HepG2 (cell line): ENCODE results near the gene MTFR1L. TPM values are rescaled to one million over a fixed set of nuclear protein-coding genes. Genes with fewer than 3 reads are reported as not detected.

Experiments
- DRAP1 ChIP-seq: IDR thresholded peaks from 2 replicates; pipeline ENCODE4 v1.6.1; 2016; ENCODE audit warnings: missing genetic modification reagents, missing compliant biosample characterization
- FUBP1 ChIP-seq: sonication (generic); formaldehyde crosslinking; IDR thresholded peaks from 2 replicates; pipeline ENCODE4 v1.5.1; 2020; ENCODE audit warnings: missing genetic modification reagents, mild to moderate bottlenecking, borderline replicate concordance
- GLI4 ChIP-seq: sonication (generic); formaldehyde crosslinking; IDR thresholded peaks from 2 replicates; pipeline ENCODE4 v1.5.1; 2020; ENCODE audit warnings: missing genetic modification reagents, mild to moderate bottlenecking, moderate library complexity, borderline replicate concordance
- JARID2 ChIP-seq: sonication (generic); formaldehyde crosslinking; IDR thresholded peaks from 2 replicates; pipeline ENCODE4 v1.8.1; 2023; ENCODE audit warnings: missing genetic modification reagents, inconsistent platforms; ENCODE audit not compliant: insufficient replicate concordance
- NFE2L1 ChIP-seq: sonication (generic); formaldehyde crosslinking; IDR thresholded peaks from 2 replicates; pipeline ENCODE4 v1.4.0; 2020; ENCODE audit warnings: missing genetic modification reagents, mild to moderate bottlenecking, borderline replicate concordance
- PAX8 ChIP-seq: sonication (generic); formaldehyde crosslinking; IDR thresholded peaks from 2 replicates; pipeline ENCODE4 v1.8.0; 2022; ENCODE audit warnings: mild to moderate bottlenecking, missing genetic modification reagents, borderline replicate concordance
- PLRG1 ChIP-seq: fragments of 450-650 bp; conservative IDR thresholded peaks from 2 replicates; pipeline ENCODE4 v1.6.1; 2016
- RFX1 ChIP-seq: fragments of 450-650 bp; IDR thresholded peaks from 2 replicates; pipeline ENCODE4 v1.6.1; 2017
- RXRA ChIP-seq: sonication (generic); formaldehyde crosslinking; IDR thresholded peaks from 2 replicates; pipeline ENCODE4 v1.5.1; 2020; ENCODE audit warnings: missing genetic modification reagents
- SIN3A ChIP-seq: IDR thresholded peaks from 2 replicates; pipeline ENCODE4 v1.6.1; 2011; ENCODE audit warnings: low read depth, mild to moderate bottlenecking, control low read depth, low read length, borderline replicate concordance
- SMARCC2 ChIP-seq: fragments of 450-650 bp; IDR thresholded peaks from 2 replicates; pipeline ENCODE4 v1.6.1; 2017; ENCODE audit warnings: antibody characterized with exemption, mild to moderate bottlenecking
- SP2 ChIP-seq: sonication (generic); formaldehyde crosslinking; IDR thresholded peaks from 2 replicates; pipeline ENCODE4 v1.5.1; 2020; ENCODE audit warnings: mild to moderate bottlenecking, missing genetic modification reagents
- TBP ChIP-seq: sonication (generic); formaldehyde crosslinking; IDR thresholded peaks from 2 replicates; pipeline ENCODE4 v1.5.0; 2020; ENCODE audit warnings: missing genetic modification reagents
- TIGD3 ChIP-seq: sonication (generic); formaldehyde crosslinking; IDR thresholded peaks from 2 replicates; pipeline ENCODE4 v1.5.1; 2020; ENCODE audit warnings: mild to moderate bottlenecking, missing genetic modification reagents, borderline replicate concordance
- ZFP1 ChIP-seq: IDR thresholded peaks from 2 replicates; pipeline ENCODE4 v1.6.1; 2016
- ZKSCAN8 ChIP-seq: IDR thresholded peaks from 2 replicates; pipeline ENCODE4 v1.6.1; 2016; ENCODE audit warnings: borderline replicate concordance, missing genetic modification reagents, missing compliant biosample characterization
- ZMAT5 ChIP-seq: sonication (generic); formaldehyde crosslinking; IDR thresholded peaks from 2 replicates; pipeline ENCODE4 v1.5.0; 2020; ENCODE audit warnings: mild to moderate bottlenecking, low read depth, missing genetic modification reagents, borderline replicate concordance
- ZNF232 ChIP-seq: sonication (generic); formaldehyde crosslinking; IDR thresholded peaks from 2 replicates; pipeline ENCODE4 v1.4.0; 2020; ENCODE audit warnings: missing genetic modification reagents, borderline replicate concordance
- ZNF34 ChIP-seq: sonication (generic); formaldehyde crosslinking; IDR thresholded peaks from 2 replicates; pipeline ENCODE4 v1.4.0; 2020; ENCODE audit warnings: mild to moderate bottlenecking, missing genetic modification reagents, borderline replicate concordance
- ZNF510 ChIP-seq: sonication (generic); formaldehyde crosslinking; IDR thresholded peaks from 2 replicates; pipeline ENCODE4 v1.4.0; 2020; ENCODE audit warnings: low read depth, mild to moderate bottlenecking, missing genetic modification reagents
- ZNF563 ChIP-seq: sonication (generic); formaldehyde crosslinking; IDR thresholded peaks from 2 replicates; pipeline ENCODE4 v1.8.0; 2022; ENCODE audit warnings: mild to moderate bottlenecking, moderate library complexity, missing genetic modification reagents
- ZNF75D ChIP-seq: sonication (generic); formaldehyde crosslinking; IDR thresholded peaks from 2 replicates; pipeline ENCODE4 v1.8.1; 2023; ENCODE audit warnings: missing genetic modification reagents, mild to moderate bottlenecking, borderline replicate concordance
- ZNF780A ChIP-seq: sonication (generic); formaldehyde crosslinking; IDR thresholded peaks from 2 replicates; pipeline ENCODE4 v1.8.0; 2022; ENCODE audit warnings: mild to moderate bottlenecking, missing genetic modification reagents, moderate library complexity
- ZSCAN9 ChIP-seq: IDR thresholded peaks from 2 replicates; pipeline ENCODE4 v1.6.1; 2016; ENCODE audit warnings: borderline replicate concordance
- polyA plus RNA-seq, 8 experiments: library from polyadenylated mRNA; depleted of rRNA in 3 of 8; stranded (reverse) in 7 of 8; unstranded in 1 of 8; fragments of >200 nt; fragmentation: Illumina TruSeq in 4 of 8; extraction: Trizol in 4 of 8; gene quantifications; 2 replicates each; pipeline versions ENCODE4 v1.2.1 to v1.2.3, GENCODE V29; 2011 to 2016; ENCODE audit warnings: low read depth in 4 of 8, missing spikeins in 1 of 8, mixed read lengths in 1 of 8; ENCODE audit not compliant: insufficient read depth in 1 of 8
- total RNA-seq, 5 experiments: library from RNA; depleted of rRNA; stranded (reverse); fragments of >200 nt; fragmentation: Illumina TruSeq; extraction: Trizol; gene quantifications; 2 replicates each; pipeline ENCODE4 v1.2.3, GENCODE V29; 2016; ENCODE audit warnings: low read depth in 1 of 5
- TF ChIP-seq, protein P1 (sequence below): IDR thresholded peaks from 2 replicates; pipeline ENCODE4 v1.6.1; 2016; ENCODE audit warnings: missing biosample characterization, missing genetic modification reagents, low read depth
- TF ChIP-seq, protein P2 (sequence below): IDR thresholded peaks from 2 replicates; pipeline ENCODE4 v1.6.1; 2018; ENCODE audit warnings: missing genetic modification reagents

The MTFR1L gene
- total and polyA plus RNA-seq, 2 of the 13 experiments (the other 11 are each of a cell fraction or from before 2014, with no cell fraction given): 38.0 to 55.7 TPM

GRCh38 chr1:25871086-25871703 is 51.4 kb downstream of the MTFR1L start (continued):
- TF ChIP-seq ZNF780A (CRISPR knock-in tag): no peak
- no peak for TF ChIP-seq ZNF563
- no peak for TF ChIP-seq SIN3A
- TF ChIP-seq PAX8 (CRISPR knock-in tag): no peak
- no peak for TF ChIP-seq FUBP1 (CRISPR knock-in tag)
- TF ChIP-seq ZNF34 (CRISPR knock-in tag): no peak
- TF ChIP-seq, protein P1, sequence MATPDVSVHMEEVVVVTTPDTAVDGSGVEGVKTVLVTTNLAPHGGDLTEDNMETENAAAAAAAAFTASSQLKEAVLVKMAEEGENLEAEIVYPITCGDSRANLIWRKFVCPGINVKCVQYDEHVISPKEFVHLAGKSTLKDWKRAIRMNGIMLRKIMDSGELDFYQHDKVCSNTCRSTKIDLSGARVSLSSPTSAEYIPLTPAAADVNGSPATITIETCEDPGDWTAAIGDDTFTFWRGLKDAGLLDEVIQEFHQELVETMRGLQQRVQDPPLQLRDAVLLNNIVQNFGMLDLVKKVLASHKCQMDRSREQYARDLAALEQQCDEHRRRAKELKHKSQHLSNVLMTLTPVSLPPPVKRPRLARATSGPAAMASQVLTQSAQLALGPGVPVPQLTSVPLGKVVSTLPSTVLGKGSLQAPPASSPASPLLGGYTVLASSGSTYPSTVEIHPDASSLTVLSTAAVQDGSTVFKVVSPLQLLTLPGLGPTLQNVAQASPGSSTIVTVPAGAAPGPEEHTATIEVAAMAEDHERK: no peak
- TF ChIP-seq, protein P2, sequence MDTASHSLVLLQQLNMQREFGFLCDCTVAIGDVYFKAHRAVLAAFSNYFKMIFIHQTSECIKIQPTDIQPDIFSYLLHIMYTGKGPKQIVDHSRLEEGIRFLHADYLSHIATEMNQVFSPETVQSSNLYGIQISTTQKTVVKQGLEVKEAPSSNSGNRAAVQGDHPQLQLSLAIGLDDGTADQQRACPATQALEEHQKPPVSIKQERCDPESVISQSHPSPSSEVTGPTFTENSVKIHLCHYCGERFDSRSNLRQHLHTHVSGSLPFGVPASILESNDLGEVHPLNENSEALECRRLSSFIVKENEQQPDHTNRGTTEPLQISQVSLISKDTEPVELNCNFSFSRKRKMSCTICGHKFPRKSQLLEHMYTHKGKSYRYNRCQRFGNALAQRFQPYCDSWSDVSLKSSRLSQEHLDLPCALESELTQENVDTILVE: no peak
- no peak for TF ChIP-seq ZSCAN9 (CRISPR knock-in tag)
- no peak for TF ChIP-seq PLRG1
- TF ChIP-seq ZNF232 (CRISPR knock-in tag): no peak
- TF ChIP-seq ZFP1 (CRISPR knock-in tag): no peak
- no peak for TF ChIP-seq RXRA (CRISPR knock-in tag)
- TF ChIP-seq SMARCC2: no peak
- no peak for TF ChIP-seq NFE2L1 (CRISPR knock-in tag)
- TF ChIP-seq JARID2 (CRISPR knock-in tag): no peak
- TF ChIP-seq ZNF510 (CRISPR knock-in tag): no peak
- TF ChIP-seq ZNF75D (CRISPR knock-in tag): no peak
- TF ChIP-seq TBP (CRISPR knock-in tag): no peak
- TF ChIP-seq SP2 (CRISPR knock-in tag): no peak
- no peak for TF ChIP-seq ZKSCAN8 (CRISPR knock-in tag)
- no peak for TF ChIP-seq RFX1
- TF ChIP-seq DRAP1 (CRISPR knock-in tag): no peak
- no peak for TF ChIP-seq ZMAT5 (CRISPR knock-in tag)
- no peak for TF ChIP-seq GLI4 (CRISPR knock-in tag)
- TF ChIP-seq TIGD3 (CRISPR knock-in tag): no peak
